HEK293T (cell line): ENCODE results near the gene POFUT1.

ENCODE experiments used
- ARNT ChIP-seq: fragments of 450-650 bp; IDR thresholded peaks from 2 replicates; pipeline ENCODE4 v1.6.1; 2017; ENCODE audit warnings: mild to moderate bottlenecking
- BHLHE40 ChIP-seq: fragments of 450-650 bp; IDR thresholded peaks from 2 replicates; pipeline ENCODE4 v1.6.1; 2016; ENCODE audit warnings: mild to moderate bottlenecking, moderate library complexity, borderline replicate concordance
- CTBP1 ChIP-seq: fragments of 450-650 bp; IDR thresholded peaks from 2 replicates; pipeline ENCODE4 v1.6.1; 2016; ENCODE audit warnings: borderline replicate concordance
- ELF4 ChIP-seq: fragments of 450-650 bp; IDR thresholded peaks from 2 replicates; pipeline ENCODE4 v1.6.1; 2017; ENCODE audit warnings: antibody characterized with exemption
- FOXK2 ChIP-seq: fragments of 450-650 bp; IDR thresholded peaks from 2 replicates; pipeline ENCODE4 v1.6.1; 2016; ENCODE audit warnings: mild to moderate bottlenecking
- TARDBP ChIP-seq: fragments of 450-650 bp; IDR thresholded peaks from 2 replicates; pipeline ENCODE4 v1.6.1; 2016
- ZNF384 ChIP-seq: fragments of 450-650 bp; IDR thresholded peaks from 2 replicates; pipeline ENCODE4 v1.6.1; 2016

GRCh38 chr20:32237419-32237818 lies 29.7 kb downstream of the POFUT1 start:
- no peak for TF ChIP-seq BHLHE40
- TF ChIP-seq CTBP1, result no peak
- TF ChIP-seq ZNF384, result no peak
- no peak for TF ChIP-seq ARNT
- TF ChIP-seq FOXK2, result no peak
- no peak for TF ChIP-seq ELF4
- TF ChIP-seq TARDBP, result no peak
